Heart right ventricle (tissue), 16 donors: ENCODE measurements around the gene DPF3. TPM values are rescaled to one million over a fixed set of nuclear protein-coding genes. Genes with fewer than 3 reads are reported as not detected.

Experiments used
- ATAC-seq, 8 donors: fragments of 200-7000 bp; cut with Tn5 transposase; one replicate each; pipeline ENCODE4 v1.9.1; 2020; ENCODE audit warnings: mild to moderate bottlenecking in 8 of 8, moderate library complexity in 8 of 8, moderate number of reproducible peaks in 1 of 8
- DNase-seq, 2 donors: peaks; one replicate each; pipeline ENCODE4 v3.0.0-alpha.2; 2020
- H3K27ac ChIP-seq, 10 donors: fragments of 200-600 bp; sonication (generic) in 2 of 10; one replicate each; pipeline versions ENCODE4 v1.5.0 to v1.8.0; 2020 to 2022; ENCODE audit warnings: mild to moderate bottlenecking in 3 of 10
- H3K27me3 ChIP-seq, 7 donors: fragments of 200-600 bp; one replicate each; pipeline ENCODE4 v1.8.0; 2021 to 2022; ENCODE audit warnings: mild to moderate bottlenecking in 2 of 7
- H3K36me3 ChIP-seq, 9 donors: fragments of 200-600 bp; sonication (generic) in 1 of 9; one replicate each; pipeline versions ENCODE4 v1.5.0 to v1.8.0; 2020 to 2022; ENCODE audit warnings: mild to moderate bottlenecking in 2 of 9
- H3K4me1 ChIP-seq, 9 donors: fragments of 200-600 bp; sonication (generic) in 1 of 9; one replicate each; pipeline versions ENCODE4 v1.5.0 to v1.8.0; 2020 to 2022; ENCODE audit warnings: mild to moderate bottlenecking in 4 of 9
- H3K4me3 ChIP-seq, 10 donors: fragments of 200-600 bp; sonication (generic) in 2 of 10; one replicate each; pipeline versions ENCODE4 v1.5.0 to v1.8.0; 2020 to 2022; ENCODE audit warnings: mild to moderate bottlenecking in 7 of 10, moderate library complexity in 2 of 10
- H3K9me3 ChIP-seq, 11 donors: fragments of 200-600 bp in 10 of 11; sonication (generic) in 2 of 11; one replicate each; pipeline versions ENCODE4 v1.5.0 to v1.8.0; 2013 to 2022; ENCODE audit warnings: mild to moderate bottlenecking in 2 of 11, control low read depth in 1 of 11, moderate library complexity in 1 of 11
- CTCF ChIP-seq, 9 donors: fragments of 200-600 bp; sonication (generic) in 2 of 9; IDR thresholded peaks; one replicate each; pipeline versions ENCODE4 v1.5.0 to v1.8.0; 2021 to 2022; ENCODE audit warnings: antibody characterized with exemption in 9 of 9, mild to moderate bottlenecking in 5 of 9, moderate library complexity in 1 of 9
- WGBS, 2 donors: extraction: QIAGEN DNeasy Blood & Tissue Kit; methylation state at CpG; one replicate each; pipeline ENCODE4 v1.1.7; 2013; ENCODE audit warnings: inconsistent platforms in 1 of 2; 5-methylcytosine and 5-hydroxymethylcytosine counted together
- intact Hi-C, 10 donors: fragments of 100-400 bp; cut with DNase I; formaldehyde crosslinking; loops; one replicate each; pipeline versions ENCODE4 v1.11.1 to v1.14.2; 2022
- polyA plus RNA-seq, 2 donors: library from polyadenylated mRNA; stranded (reverse); fragments of 200-250 nt; gene quantifications; one replicate each; pipeline ENCODE4 v1.2.3, GENCODE V29; 2013
- total RNA-seq, 10 donors: library from RNA; stranded (reverse); fragmentation: NEBNext Ultra II Directional in 3 of 10; extraction: Animal tissue kit (Norgen Biotek cat#: 25700) in 3 of 10; gene quantifications; one replicate each; pipeline versions ENCODE4 v1.2.1 to v1.2.4, GENCODE V29; 2021 to 2023
- donor health status: Arrhythmogenic right ventricular cardiomyopathy.
- donor health status: ischemic (EF 13 %, LVEDD 7.1; RV severe dilation, severe dysfunction).
- donor health status: healthy with polysubstance abuse.
- donor health status: DM: no; HTN: yes; CAD: no.
- donor health status: DM: no; HTN: no; CAD: no.
- donor health status: ischemic (EF 25% LVEDD 6.9; RV normal size, moderate dysfunction).
- donor health status: ischemic (EF 25% LVEDD 5.7; RV mildly dilated, moderate dysfunction).
- donor health status: healthy.
- donor health status: DM: yes; HTN: yes; CAD: no.
- donor health status: Ischemic cardiomyopathy.
- donor health status: ischemic (EF 35%, LVEDD 5.7; RV mildly dilated, moderate dysfunction).
- donor health status: nonischemic (EF 11% LVEDD 7.7; RV severe dilation, severe dysfunction).
- donor health status: DM: yes; HTN: yes; CAD: no.
- donor health status: PGD.
- donor health status: ischemic (EF 29% LVEDD 5.4; RV normal size, mild dysfunction).
- donor health status: nonischemic (EF 23%, LVEDD 6.1; RV moderate dilation, normal function).

The DPF3 gene
- total and polyA plus RNA-seq, 12 donors: 3.8 to 52.3 (median 35.6) TPM

GRCh38 chr14:72856530-72857266, 37.2 kb downstream of the DPF3 start:
- no peak for TF ChIP-seq CTCF (IDR thresholded peaks at IDR 0.05)
- H3K27me3 ChIP-seq: no peaks in the 10 kb centered on the region
- H3K4me3 ChIP-seq: no peak overlapping the region
- peak overlapping the region in 3 of 10 donors; percentile 28 to 32 (median 29) for H3K27ac ChIP-seq
- H3K9me3 ChIP-seq: no peaks in the 10 kb centered on the region
- H3K36me3 ChIP-seq: no peaks in the 10 kb centered on the region
- intact Hi-C loops: no loop called here
- peaks cover 0 to 54% (median 14%) of the 10 kb centered on the region in 9 donors for H3K4me1 ChIP-seq
- 72 to 77% methylated on average over 12 of the region's 12 CpGs for WGBS, 2 donors
- peak in 1 of 8 donors; percentile 8 for ATAC-seq
- no peak for DNase-seq

GRCh38 chr14:72855913-72856312, 38.0 kb downstream of the DPF3 start:
- H3K27ac ChIP-seq: no peak overlapping the region
- ATAC-seq: peak in 4 of 8 donors; percentile 17 to 58 (median 48)
- H3K9me3 ChIP-seq: no peaks in the 10 kb centered on the region
- WGBS, 2 donors: 78 to 88% methylated on average over 1 of the region's 1 CpG
- TF ChIP-seq CTCF (IDR thresholded peaks at IDR 0.05): no peak
- peaks cover 0 to 54% (median 14%) of the 10 kb centered on the region in 9 donors for H3K4me1 ChIP-seq
- H3K4me3 ChIP-seq: no peak overlapping the region
- no peaks in the 10 kb centered on the region for H3K36me3 ChIP-seq
- intact Hi-C loops: no loop called here
- no peak for DNase-seq
- no peaks in the 10 kb centered on the region for H3K27me3 ChIP-seq

GRCh38 chr14:72852194-72852593, 41.7 kb downstream of the DPF3 start:
- Histone ChIP-seq H3K36me3 (no peaks in the 10 kb centered on the region), H3K4me1 (peaks cover 4 to 56% (median 17%) of the 10 kb centered on the region in 9 donors), H3K27me3 (no peaks in the 10 kb centered on the region), H3K9me3 (no peaks in the 10 kb centered on the region), H3K27ac (no peak overlapping the region), H3K4me3 (no peak overlapping the region)
- DNase-seq: no peak
- intact Hi-C loops: no loop called here
- WGBS, 2 donors: 89 to 93% methylated on average over 10 of the region's 10 CpGs
- TF ChIP-seq CTCF (IDR thresholded peaks at IDR 0.05): no peak
- ATAC-seq: no peak

GRCh38 chr14:72851635-72852034, 42.3 kb downstream of the DPF3 start:
- Histone ChIP-seq H3K27ac (no peak overlapping the region), H3K36me3 (no peaks in the 10 kb centered on the region), H3K9me3 (no peaks in the 10 kb centered on the region), H3K4me1 (peaks cover 4 to 52% (median 16%) of the 10 kb centered on the region in 9 donors), H3K4me3 (no peak overlapping the region), H3K27me3 (no peaks in the 10 kb centered on the region)
- 86 to 87% methylated on average over 14 of the region's 14 CpGs for WGBS, 2 donors
- DNase-seq (no peak), ATAC-seq (no peak)
- intact Hi-C loops: no loop called here
- TF ChIP-seq CTCF (IDR thresholded peaks at IDR 0.05): no peak
